ENCODE measurements around the gene ABHD8.
"Not testable (repeated sequence)": the region's sequence is repeated elsewhere in the genome, so short reads cannot be mapped to it uniquely, and the experiment has no call there.

Gene ABHD8

DNA sequence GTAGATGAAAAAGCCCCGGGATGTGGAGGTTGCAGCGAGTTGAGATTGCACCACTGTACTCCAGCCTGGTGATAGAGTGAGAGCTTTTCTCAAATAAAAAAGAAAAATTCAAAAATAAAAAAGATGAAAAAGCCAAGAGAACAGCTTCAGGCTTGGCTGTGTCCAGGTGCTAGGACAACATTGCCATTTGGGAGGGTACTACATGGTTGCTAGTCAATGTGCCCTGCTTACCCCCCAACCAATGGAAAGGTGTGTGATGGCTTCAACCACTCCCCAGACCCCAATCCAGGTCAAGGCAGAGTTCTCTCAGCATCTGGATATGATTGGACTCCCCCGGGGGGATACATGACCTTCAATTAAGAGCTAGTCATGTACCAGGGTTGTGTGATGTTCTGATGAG is 23.8 kb downstream of the ABHD8 start:
- Histone ChIP-seq H3K79me2 (ENCODE audit: control insufficient read depth, insufficient read depth, low read length, poor library complexity) (no peaks in the 10 kb centered on the region), H2BK12ac (ENCODE audit: low read length) (no peak overlapping the region), H3K4me2 (ENCODE audit: low read length) (no peak overlapping the region), H4K12ac (ENCODE audit: low read depth, low read length) (no peak overlapping the region), H3K18ac (ENCODE audit: low read length) (no peak overlapping the region), H3K27me3 (ENCODE audit: insufficient read depth, low read length) (no peaks in the 10 kb centered on the region), H3K36me3 (ENCODE audit: control insufficient read depth in 1 of 2, insufficient read depth in 2 of 2, low read length in 2 of 2) (peaks cover 37 to 39% of the 10 kb centered on the region in 2 experiments), H4K91ac (ENCODE audit: low read depth, low read length) (no peak overlapping the region), H3K9me3 (ENCODE audit: insufficient read depth, low read depth, low read length) (peaks cover 2% of the 10 kb centered on the region), H3K4me1 (ENCODE audit: control insufficient read depth in 1 of 2, insufficient read depth in 2 of 2, low read length in 2 of 2) (peaks cover 4 to 6% of the 10 kb centered on the region in 2 experiments), H3K4ac (ENCODE audit: low read depth, low read length) (no peak overlapping the region), H2AK5ac (ENCODE audit: low read length) (no peak overlapping the region), H3K9ac (ENCODE audit: low read length) (no peak overlapping the region), H4K8ac (ENCODE audit: low read depth, low read length) (no peak overlapping the region), H2BK5ac (ENCODE audit: low read depth, low read length, poor library complexity) (no peak overlapping the region), H3K79me1 (ENCODE audit: low read length) (peaks cover 4% of the 10 kb centered on the region), H3K23ac (ENCODE audit: low read length) (no peak overlapping the region), H3K4me3 (ENCODE audit: low read depth, low read length) (no peak overlapping the region), H2AFZ (ENCODE audit: insufficient read depth, low read length, poor library complexity) (no peak overlapping the region), H2BK120ac (ENCODE audit: insufficient read depth, low read length, poor library complexity) (no peak overlapping the region), H3K27ac (ENCODE audit: low read depth, low read length) (no peak overlapping the region), H3K14ac (ENCODE audit: low read length) (no peak overlapping the region)
- no CpG with 5 or more reads among the region's 3 CpGs for WGBS (ENCODE audit: extremely low coverage, insufficient coverage, insufficient read length)
- no peak for DNase-seq

DNA sequence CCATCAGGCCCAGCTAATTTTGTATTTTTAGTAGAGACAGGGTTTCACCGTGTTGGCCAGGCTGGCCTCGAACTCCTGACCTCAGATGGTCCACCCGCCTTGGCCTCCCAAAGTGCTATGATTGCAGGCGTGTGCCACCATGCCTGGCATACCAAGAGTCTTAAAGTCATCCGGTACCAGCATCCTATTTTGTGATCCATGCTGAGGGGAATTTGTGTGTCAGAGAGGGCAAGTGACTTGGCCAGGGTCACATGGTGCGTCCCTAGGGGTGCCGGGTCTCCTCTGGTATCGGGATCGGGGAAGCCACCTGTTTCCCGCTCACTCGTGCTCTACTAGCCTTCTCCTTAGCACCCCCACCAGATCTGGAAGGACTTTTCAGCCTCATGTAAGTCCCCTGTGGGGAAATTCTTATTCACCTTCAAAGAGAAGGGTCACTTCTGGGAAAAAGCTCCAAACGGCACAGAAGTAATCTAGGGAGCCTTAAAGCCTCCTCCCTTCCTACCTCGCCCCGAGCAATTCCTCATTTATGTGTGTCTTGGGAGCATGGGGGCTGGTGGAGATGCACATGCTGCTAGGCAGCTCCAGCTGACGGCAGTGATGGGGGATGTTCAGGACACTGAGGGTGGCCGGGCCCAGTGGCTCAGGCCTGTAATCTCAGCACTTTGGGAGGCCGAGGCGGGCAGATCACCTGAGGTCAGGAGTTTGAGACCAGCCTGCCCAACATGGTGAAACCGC is 27.6 kb downstream of the ABHD8 start:
- no peak overlapping the region for H3K4ac ChIP-seq (ENCODE audit: low read depth, low read length)
- H2AK5ac ChIP-seq (ENCODE audit: low read length): no peak overlapping the region
- H3K4me1 ChIP-seq (ENCODE audit: control insufficient read depth in 1 of 2, insufficient read depth in 2 of 2, low read length in 2 of 2): no peaks in the 10 kb centered on the region
- no peak overlapping the region for H3K18ac ChIP-seq (ENCODE audit: low read length)
- H2BK120ac ChIP-seq (ENCODE audit: insufficient read depth, low read length, poor library complexity): no peak overlapping the region
- no peak overlapping the region for H2BK12ac ChIP-seq (ENCODE audit: low read length)
- H4K12ac ChIP-seq (ENCODE audit: low read depth, low read length): no peak overlapping the region
- no peak overlapping the region for H3K4me3 ChIP-seq (ENCODE audit: low read depth, low read length)
- no peak overlapping the region for H2AFZ ChIP-seq (ENCODE audit: insufficient read depth, low read length, poor library complexity)
- H3K23ac ChIP-seq (ENCODE audit: low read length): no peak overlapping the region
- no peak overlapping the region for H3K4me2 ChIP-seq (ENCODE audit: low read length)
- H3K27me3 ChIP-seq (ENCODE audit: insufficient read depth, low read length): no peaks in the 10 kb centered on the region
- peak; percentile 75 to 88 for DNase-seq
- H4K8ac ChIP-seq (ENCODE audit: low read depth, low read length): no peak overlapping the region
- H3K79me1 ChIP-seq (ENCODE audit: low read length): no peaks in the 10 kb centered on the region
- no peaks in the 10 kb centered on the region for H3K9me3 ChIP-seq (ENCODE audit: insufficient read depth, low read depth, low read length)
- no peaks in the 10 kb centered on the region for H3K79me2 ChIP-seq (ENCODE audit: control insufficient read depth, insufficient read depth, low read length, poor library complexity)
- H4K91ac ChIP-seq (ENCODE audit: low read depth, low read length): no peak overlapping the region
- no CpG with 5 or more reads among the region's 19 CpGs for WGBS (ENCODE audit: extremely low coverage, insufficient coverage, insufficient read length)
- no peak overlapping the region for H3K14ac ChIP-seq (ENCODE audit: low read length)
- H3K9ac ChIP-seq (ENCODE audit: low read length): no peak overlapping the region
- H3K36me3 ChIP-seq (ENCODE audit: control insufficient read depth in 1 of 2, insufficient read depth in 2 of 2, low read length in 2 of 2): peaks cover 62 to 65% of the 10 kb centered on the region in 2 experiments
- no peak overlapping the region for H2BK5ac ChIP-seq (ENCODE audit: low read depth, low read length, poor library complexity)
- no peak overlapping the region for H3K27ac ChIP-seq (ENCODE audit: low read depth, low read length)

DNA sequence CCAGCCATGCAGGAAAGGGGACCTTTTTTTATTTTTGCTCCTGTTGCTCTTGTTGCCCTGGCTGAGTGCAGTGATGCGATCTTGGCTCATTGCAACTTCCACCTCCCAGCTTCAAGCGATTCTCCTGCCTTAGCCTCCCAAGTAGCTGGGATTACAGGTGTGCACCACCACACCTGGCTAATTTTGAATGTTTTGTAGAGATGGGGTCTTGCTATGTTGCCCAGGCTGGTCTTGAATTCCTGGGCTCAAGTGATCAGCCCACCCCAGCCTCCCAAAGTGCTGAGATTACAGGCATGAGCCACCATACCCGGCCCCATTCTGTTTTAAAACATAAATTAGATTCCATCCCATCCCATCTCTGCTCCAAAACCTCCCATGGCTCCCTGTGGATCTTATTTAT is 28.3 kb downstream of the ABHD8 start:
- not testable (repeated sequence) for H4K91ac ChIP-seq (ENCODE audit: low read depth, low read length); H2BK12ac ChIP-seq (ENCODE audit: low read length); H3K27ac ChIP-seq (ENCODE audit: low read depth, low read length); H3K79me2 ChIP-seq (ENCODE audit: control insufficient read depth, insufficient read depth, low read length, poor library complexity); H4K8ac ChIP-seq (ENCODE audit: low read depth, low read length); H3K9ac ChIP-seq (ENCODE audit: low read length); H2BK5ac ChIP-seq (ENCODE audit: low read depth, low read length, poor library complexity); H3K4ac ChIP-seq (ENCODE audit: low read depth, low read length); H2AFZ ChIP-seq (ENCODE audit: insufficient read depth, low read length, poor library complexity); DNase-seq; H3K4me2 ChIP-seq (ENCODE audit: low read length); H3K14ac ChIP-seq (ENCODE audit: low read length); H3K27me3 ChIP-seq (ENCODE audit: insufficient read depth, low read length); H3K23ac ChIP-seq (ENCODE audit: low read length); H2AK5ac ChIP-seq (ENCODE audit: low read length); H3K4me3 ChIP-seq (ENCODE audit: low read depth, low read length); H3K79me1 ChIP-seq (ENCODE audit: low read length); H4K12ac ChIP-seq (ENCODE audit: low read depth, low read length); H3K9me3 ChIP-seq (ENCODE audit: insufficient read depth, low read depth, low read length); H2BK120ac ChIP-seq (ENCODE audit: insufficient read depth, low read length, poor library complexity); H3K18ac ChIP-seq (ENCODE audit: low read length); H3K4me1 ChIP-seq (ENCODE audit: control insufficient read depth in 1 of 2, insufficient read depth in 2 of 2, low read length in 2 of 2)
- WGBS (ENCODE audit: extremely low coverage, insufficient coverage, insufficient read length): no CpG with 5 or more reads among the region's 3 CpGs
- peaks cover 66 to 67% of the 10 kb centered on the region in 2 experiments for H3K36me3 ChIP-seq (ENCODE audit: control insufficient read depth in 1 of 2, insufficient read depth in 2 of 2, low read length in 2 of 2)

DNA sequence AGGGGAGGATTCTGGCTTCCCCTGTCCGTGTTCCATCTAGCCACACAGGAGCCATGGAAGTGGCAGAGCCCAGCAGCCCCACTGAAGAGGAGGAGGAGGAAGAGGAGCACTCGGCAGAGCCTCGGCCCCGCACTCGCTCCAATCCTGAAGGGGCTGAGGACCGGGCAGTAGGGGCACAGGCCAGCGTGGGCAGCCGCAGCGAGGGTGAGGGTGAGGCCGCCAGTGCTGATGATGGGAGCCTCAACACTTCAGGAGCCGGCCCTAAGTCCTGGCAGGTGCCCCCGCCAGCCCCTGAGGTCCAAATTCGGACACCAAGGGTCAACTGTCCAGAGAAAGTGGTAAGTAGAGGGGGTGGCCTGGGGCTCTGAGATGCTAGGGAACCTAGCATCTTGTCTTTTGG is 34.5 kb downstream of the ABHD8 start:
- Histone ChIP-seq H3K4me2 (ENCODE audit: low read length) (no peak overlapping the region), H2BK12ac (ENCODE audit: low read length) (no peak overlapping the region), H3K79me1 (ENCODE audit: low read length) (peaks cover 27% of the 10 kb centered on the region), H4K8ac (ENCODE audit: low read depth, low read length) (no peak overlapping the region), H3K14ac (ENCODE audit: low read length) (no peak overlapping the region), H2AFZ (ENCODE audit: insufficient read depth, low read length, poor library complexity) (no peak overlapping the region), H3K9ac (ENCODE audit: low read length) (no peak overlapping the region), H3K4ac (ENCODE audit: low read depth, low read length) (peak overlapping the region; percentile 57), H3K4me3 (ENCODE audit: low read depth, low read length) (no peak overlapping the region), H3K36me3 (ENCODE audit: control insufficient read depth in 1 of 2, insufficient read depth in 2 of 2, low read length in 2 of 2) (peaks cover 27 to 31% of the 10 kb centered on the region in 2 experiments), H3K79me2 (ENCODE audit: control insufficient read depth, insufficient read depth, low read length, poor library complexity) (peaks cover 7% of the 10 kb centered on the region), H3K18ac (ENCODE audit: low read length) (no peak overlapping the region), H3K27me3 (ENCODE audit: insufficient read depth, low read length) (no peaks in the 10 kb centered on the region), H2BK120ac (ENCODE audit: insufficient read depth, low read length, poor library complexity) (no peak overlapping the region), H3K27ac (ENCODE audit: low read depth, low read length) (no peak overlapping the region), H2BK5ac (ENCODE audit: low read depth, low read length, poor library complexity) (no peak overlapping the region), H2AK5ac (ENCODE audit: low read length) (no peak overlapping the region), H3K9me3 (ENCODE audit: insufficient read depth, low read depth, low read length) (peaks cover 2% of the 10 kb centered on the region), H3K4me1 (ENCODE audit: control insufficient read depth in 1 of 2, insufficient read depth in 2 of 2, low read length in 2 of 2) (peaks cover 18% of the 10 kb centered on the region in 2 experiments), H4K12ac (ENCODE audit: low read depth, low read length) (peak overlapping the region; percentile 8), H4K91ac (ENCODE audit: low read depth, low read length) (no peak overlapping the region), H3K23ac (ENCODE audit: low read length) (no peak overlapping the region)
- no CpG with 5 or more reads among the region's 13 CpGs for WGBS (ENCODE audit: extremely low coverage, insufficient coverage, insufficient read length)
- DNase-seq: no peak

Data from trophoblast cell (in vitro differentiated cells and primary cell).